Caco-2 (cell line): Measurements from ENCODE around the gene YWHAH. TPM values are rescaled to one million over a fixed set of nuclear protein-coding genes. Genes with fewer than 3 reads are reported as not detected.

Experiments
- BruUV-seq: library from RNA; stranded (reverse); fragments of 400-500 nt; replicated peaks from 2 replicates; lab custom pipeline; 2021; lab: Mats Ljungman, UMichigan
- CTCF ChIA-PET: fragments of 300-600 bp; sonication (Branson Sonifier 250); formaldehyde crosslinking; loops from one replicate; lab custom pipeline; 2022; ENCODE audit warnings: antibody characterized with exemption; lab: Charles Lee
- POLR2A ChIA-PET: fragments of 300-600 bp; sonication (Branson Sonifier 250); formaldehyde crosslinking; loops from one replicate; lab custom pipeline; 2022; ENCODE audit warnings: antibody characterized with exemption; lab: Charles Lee
- DNase-seq, 2 experiments: peaks; one replicate each; pipeline versions ENCODE4 v3.0.0 to v3.0.0-alpha.2; 2020 to 2022
- H3K27me3 ChIP-seq: replicated peaks from 2 replicates; pipeline ENCODE4 v1.6.0; 2011; ENCODE audit warnings: low read length; ENCODE audit not compliant: control insufficient read depth, insufficient read depth
- H3K36me3 ChIP-seq: 2 replicates; pipeline ENCODE4 v1.5.1; 2011; ENCODE audit warnings: low read length; ENCODE audit not compliant: control insufficient read depth, insufficient read depth
- H3K4me1 ChIP-seq: fragments of 250-450 bp; sonication (Bioruptor Pico); 2 replicates; pipeline ENCODE4 v1.5.1; 2020; ENCODE audit warnings: mild to moderate bottlenecking
- H3K4me3 ChIP-seq: 2 replicates; pipeline ENCODE4 v1.5.1; 2011; ENCODE audit warnings: low read depth, mild to moderate bottlenecking, control low read depth, low read length
- H3K9me3 ChIP-seq: fragments of 250-450 bp; sonication (Bioruptor Pico); 2 replicates; pipeline ENCODE4 v1.5.1; 2020; ENCODE audit warnings: mild to moderate bottlenecking, moderate library complexity
- H3K27ac Mint-ChIP-seq: one replicate; pipeline ENCODE4 v1.8.0; 2022; ENCODE audit warnings: mixed read lengths; ENCODE audit not compliant: unreplicated experiment
- H3K27me3 Mint-ChIP-seq: one replicate; pipeline ENCODE4 v1.8.0; 2022; ENCODE audit warnings: mixed read lengths; ENCODE audit not compliant: insufficient read depth, unreplicated experiment
- H3K36me3 Mint-ChIP-seq: one replicate; pipeline ENCODE4 v1.8.0; 2022; ENCODE audit warnings: mild to moderate bottlenecking, mixed read lengths; ENCODE audit not compliant: insufficient read depth, unreplicated experiment
- H3K4me1 Mint-ChIP-seq: one replicate; pipeline ENCODE4 v1.8.0; 2022; ENCODE audit warnings: low read depth, mixed read lengths; ENCODE audit not compliant: unreplicated experiment
- H3K4me3 Mint-ChIP-seq: one replicate; pipeline ENCODE4 v1.8.0; 2022; ENCODE audit warnings: mild to moderate bottlenecking, moderate library complexity, mixed read lengths; ENCODE audit not compliant: unreplicated experiment
- H3K9me3 Mint-ChIP-seq: one replicate; pipeline ENCODE4 v1.8.0; 2022; ENCODE audit warnings: mixed read lengths; ENCODE audit not compliant: unreplicated experiment
- CTCF ChIP-seq, 2 experiments: fragments of 200-600 bp in 1 of 2; IDR thresholded peaks; 1 replicate in 1 of 2; 2 replicates in 1 of 2; pipeline versions ENCODE4 v1.5.1 to v1.8.0; 2011 to 2022; ENCODE audit warnings: antibody characterized with exemption in 1 of 2, control low read depth in 1 of 2, inconsistent platforms in 1 of 2, low read depth in 1 of 2, low read length in 1 of 2, mild to moderate bottlenecking in 1 of 2, moderate library complexity in 1 of 2; ENCODE audit not compliant: insufficient read depth in 1 of 2, severe bottlenecking in 1 of 2, unreplicated experiment in 1 of 2
- intact Hi-C: fragments of 100-400 bp; cut with micrococcal nuclease; formaldehyde crosslinking; loops from one replicate; pipeline ENCODE4 v1.10.0; 2022; ENCODE audit not compliant: unreplicated experiment
- total RNA-seq: library from RNA; stranded (reverse); gene quantifications from 2 replicates; pipeline ENCODE4 v1.2.3, GENCODE V29; 2022

YWHAH gene
- total RNA-seq, 1 experiment from 2014 or later: 135 TPM

GRCh38 chr22:31901388-31902137 is 42.8 kb upstream of the YWHAH start:
- no peak overlapping the region for H3K4me3 ChIP-seq
- Mint-ChIP-seq H3K9me3 (no peaks in the 10 kb centered on the region), H3K4me1 (no peaks in the 10 kb centered on the region), H3K4me3 (no peak overlapping the region), H3K27ac (no peak overlapping the region), H3K36me3 (peaks cover 26% of the 10 kb centered on the region), H3K27me3 (no peaks in the 10 kb centered on the region)
- ChIA-PET POLR2A (interaction anchor here (0.6 kb wide), 1 partner anchor 224 kb away, joined by 8 read pairs; no protein-coding TSS in a partner anchor), CTCF (no interaction called here)
- no peaks in the 10 kb centered on the region for H3K36me3 ChIP-seq
- BruUV-seq: no TSS peak
- H3K9me3 ChIP-seq: no peaks in the 10 kb centered on the region
- no peak for TF ChIP-seq CTCF (IDR thresholded peaks at IDR 0.05; ENCODE audit: insufficient read depth in 1 of 2, low read depth in 1 of 2, low read length in 1 of 2, severe bottlenecking in 1 of 2, unreplicated experiment in 1 of 2)
- H3K4me1 ChIP-seq: 0 out of 2 replicates have a peak, but pooled peaks cover 5% of the 10 kb centered on the region
- no peak for DNase-seq
- intact Hi-C loops: no loop called here
- no peaks in the 10 kb centered on the region for H3K27me3 ChIP-seq

GRCh38 chr22:31904651-31905050 is 39.7 kb upstream of the YWHAH start:
- H3K27me3 Mint-ChIP-seq: no peaks in the 10 kb centered on the region
- intact Hi-C loops: no loop called here
- no peak for DNase-seq
- peaks cover 34% of the 10 kb centered on the region for H3K36me3 Mint-ChIP-seq
- BruUV-seq: no TSS peak
- no peaks in the 10 kb centered on the region for H3K9me3 Mint-ChIP-seq
- Histone ChIP-seq H3K36me3 (no peaks in the 10 kb centered on the region), H3K4me1 (0 out of 2 replicates have a peak, but pooled peaks cover 5% of the 10 kb centered on the region), H3K4me3 (no peak overlapping the region), H3K9me3 (no peaks in the 10 kb centered on the region), H3K27me3 (no peaks in the 10 kb centered on the region)
- no peak overlapping the region for H3K27ac Mint-ChIP-seq
- no peak for TF ChIP-seq CTCF (IDR thresholded peaks at IDR 0.05; ENCODE audit: insufficient read depth in 1 of 2, low read depth in 1 of 2, low read length in 1 of 2, severe bottlenecking in 1 of 2, unreplicated experiment in 1 of 2)
- no peak overlapping the region for H3K4me3 Mint-ChIP-seq
- ChIA-PET CTCF (no interaction called here), POLR2A (no interaction called here)
- no peaks in the 10 kb centered on the region for H3K4me1 Mint-ChIP-seq

- Histone ChIP-seq H3K4me3 (no peak overlapping the region), H3K27me3 (no peaks in the 10 kb centered on the region), H3K9me3 (no peaks in the 10 kb centered on the region), H3K4me1 (0 out of 2 replicates have a peak, but pooled peaks cover 5% of the 10 kb centered on the region), H3K36me3 (no peaks in the 10 kb centered on the region)
- no peaks in the 10 kb centered on the region for H3K4me1 Mint-ChIP-seq
- CTCF ChIA-PET: no interaction called here
- BruUV-seq: no TSS peak
- peaks cover 38% of the 10 kb centered on the region for H3K36me3 Mint-ChIP-seq
- intact Hi-C loops: no loop called here
- no peak for TF ChIP-seq CTCF (IDR thresholded peaks at IDR 0.05; ENCODE audit: insufficient read depth in 1 of 2, low read depth in 1 of 2, low read length in 1 of 2, severe bottlenecking in 1 of 2, unreplicated experiment in 1 of 2)
- H3K27ac Mint-ChIP-seq: no peak overlapping the region
- no peaks in the 10 kb centered on the region for H3K27me3 Mint-ChIP-seq
- no peaks in the 10 kb centered on the region for H3K9me3 Mint-ChIP-seq
- POLR2A ChIA-PET: no interaction called here
- DNase-seq: no peak
- H3K4me3 Mint-ChIP-seq: no peak overlapping the region
Measured at GRCh38 chr22:31905356-31905755, 39.0 kb upstream of the YWHAH start.
